Amniotic stem cell (primary cell): Measurements from ENCODE around the gene AGXT.

Experiments used
- DNase-seq: peaks from one replicate; lab custom pipeline; 2025; lab: John Stamatoyannopoulos, UW

The AGXT gene

GRCh38 chr2:240868286-240869108, at the start of gene AGXT:
TSS of gene AGXT (plus strand) at chr2:240868824. CDS start at chr2:240868866, 42 bp downstream.
- no peak for DNase-seq

- DNase-seq = no peak
Measured at GRCh38 chr2:240819126-240819857, 49.3 kb upstream of the AGXT start.

GRCh38 chr2:240819858-240820606, 48.6 kb upstream of the AGXT start, which contains the start of gene KIF1A:
TSS of gene KIF1A (minus strand) at chr2:240820219. CDS start at chr2:240797752, 22,467 bp downstream.
- no peak for DNase-seq

GRCh38 chr2:240820607-240821428, 47.8 kb upstream of the AGXT start:
- DNase-seq = no peak

- DNase-seq = no peak
Measured at GRCh38 chr2:240821429-240821778, 47.2 kb upstream of the AGXT start.

GRCh38 chr2:240822280-240822847, 46.3 kb upstream of the AGXT start:
- DNase-seq = no peak

GRCh38 chr2:240823449-240824336, 44.9 kb upstream of the AGXT start:
- DNase-seq = no peak

GRCh38 chr2:240825476-240825875, 43.1 kb upstream of the AGXT start:
- no peak for DNase-seq

GRCh38 chr2:240831594-240832204, 36.9 kb upstream of the AGXT start:
- no peak for DNase-seq

- DNase-seq = peak; percentile 33
Measured at GRCh38 chr2:240832205-240832727, 36.4 kb upstream of the AGXT start.

GRCh38 chr2:240832921-240833494, 35.6 kb upstream of the AGXT start:
- DNase-seq = no peak

GRCh38 chr2:240833724-240834285, 34.8 kb upstream of the AGXT start:
- no peak for DNase-seq

- no peak for DNase-seq
Measured at GRCh38 chr2:240834377-240834975, 34.1 kb upstream of the AGXT start.

- no peak for DNase-seq
Measured at GRCh38 chr2:240835528-240835927, 33.1 kb upstream of the AGXT start.

GRCh38 chr2:240836781-240837467, 31.7 kb upstream of the AGXT start:
- no peak for DNase-seq

GRCh38 chr2:240837621-240838020, 31.0 kb upstream of the AGXT start:
- DNase-seq = no peak
